ENCODE measurements around the gene ATF7IP2. TPM values are rescaled to one million over a fixed set of nuclear protein-coding genes. Genes with fewer than 3 reads are reported as not detected.

The ATF7IP2 gene
- total and polyA plus RNA-seq, 9 of the 15 experiments (the other 6 are each of a cell fraction or from before 2014, with no cell fraction given) = 131 to 515 (median 196) TPM

GRCh38 chr16:10485698-10486382 is 100.0 kb downstream of the ATF7IP2 start (continued):
- TF ChIP-seq TSC22D4 (tag; IDR thresholded peaks at IDR 0.05) (no peak), ZNF766 (CRISPR knock-in tag; conservative IDR thresholded peaks at IDR 0.05) (peak; percentile 52; the same call in 1 of the 2 replicates), POLR3A (IDR thresholded peaks at IDR 0.05; ENCODE audit: borderline replicate concordance, extremely low read depth, insufficient read depth, insufficient read length) (no peak), CBFA2T3 (IDR thresholded peaks at IDR 0.05) (peak; percentile 78), C11orf30 (IDR thresholded peaks at IDR 0.05; ENCODE audit: low read depth) (peak; percentile 62), CEBPB (tag; IDR thresholded peaks at IDR 0.05) (0 out of 2 replicates have a peak, but pooled peaks have one; percentile 9), ZNF146 (CRISPR knock-in tag; IDR thresholded peaks at IDR 0.05; ENCODE audit: unreplicated experiment) (no peak), SREBF2 (CRISPR knock-in tag; IDR thresholded peaks at IDR 0.05) (no peak), EWSR1 (IDR thresholded peaks at IDR 0.05; ENCODE audit: borderline replicate concordance, low read depth, partially characterized antibody) (no peak), MAFG (tag; conservative IDR thresholded peaks at IDR 0.05) (peak; percentile 35), SRSF1 (IDR thresholded peaks at IDR 0.05; ENCODE audit: low read depth, low read length) (no peak), TRIM24 (IDR thresholded peaks at IDR 0.05) (peak; percentile 95 to 96), ZNF280A (IDR thresholded peaks at IDR 0.05; ENCODE audit: low read depth, partially characterized antibody) (peak; percentile 98), RBM17 (IDR thresholded peaks at IDR 0.05; ENCODE audit: borderline replicate concordance, low read depth, low read length) (no peak), NR2F6 (CRISPR knock-in tag; IDR thresholded peaks at IDR 0.05) (no peak), ZFP30 (CRISPR knock-in tag; IDR thresholded peaks at IDR 0.05; ENCODE audit: borderline replicate concordance) (no peak), TAL1 (IDR thresholded peaks at IDR 0.05) (peak; percentile 71), FOXK2 (conservative IDR thresholded peaks at IDR 0.05 in 1 of 2, IDR thresholded peaks at IDR 0.05 in 1 of 2; ENCODE audit: low read depth in 2 of 2) (0 out of 4 replicates have a peak, but pooled peaks of 1 of the 2 experiments have one; percentile 22), TCFL5 (CRISPR knock-in tag; conservative IDR thresholded peaks at IDR 0.05) (no peak), USF1 (CRISPR knock-in tag; IDR thresholded peaks at IDR 0.05) (peak; percentile 27; the same call in 1 of the 2 replicates), PKNOX1 (IDR thresholded peaks at IDR 0.05) (peak; percentile 40; the same call in 1 of the 2 replicates)
